HG03108 (cell line): ENCODE data around the gene ANGEL2.

Source experiments
- ATAC-seq: cut with Tn5 transposase; IDR thresholded peaks from one replicate; pipeline ENCODE4 v1.9.1; 2021; ENCODE audit warnings: moderate library complexity; ENCODE audit not compliant: unreplicated experiment

ANGEL2 gene

DNA sequence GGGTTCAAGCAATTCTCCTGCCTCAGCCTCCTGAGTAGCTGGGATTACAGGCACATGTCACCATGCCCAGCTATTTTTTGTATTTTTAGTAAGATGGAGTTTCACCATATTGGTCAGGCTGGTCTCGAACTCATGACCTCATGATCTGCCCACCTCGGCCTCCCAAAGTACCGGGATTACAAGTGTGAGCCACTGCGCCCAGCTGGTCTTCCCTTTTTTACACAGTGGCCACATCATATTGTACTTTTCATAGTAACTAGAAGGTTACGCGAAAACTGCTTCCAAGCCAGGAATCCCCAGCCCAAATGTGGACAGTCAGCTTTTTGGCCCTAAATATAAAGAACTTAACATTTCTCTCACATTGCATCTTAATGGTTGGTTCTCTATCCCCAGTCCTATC, 61.2 kb downstream of the ANGEL2 start:
- no peak for ATAC-seq

DNA sequence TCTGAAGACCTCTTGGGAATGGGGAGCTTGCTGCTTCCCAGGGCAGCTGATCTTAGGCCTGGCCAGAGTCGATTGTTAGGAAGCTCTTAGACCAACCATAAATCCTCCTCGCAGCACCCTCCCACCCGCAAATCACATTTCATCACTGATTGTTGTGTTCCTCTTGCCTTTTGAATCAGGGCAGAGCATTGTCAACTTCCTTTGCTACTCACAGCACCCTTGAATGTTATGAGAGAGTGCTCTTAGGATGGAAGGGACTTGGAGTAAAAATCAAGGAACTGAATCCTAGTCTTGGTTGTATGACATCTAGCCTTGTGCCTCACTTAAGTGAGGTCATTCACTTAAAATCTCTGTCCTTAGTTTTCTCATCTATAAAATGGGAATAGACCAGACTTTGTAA, 62.3 kb downstream of the ANGEL2 start:
- no peak for ATAC-seq

DNA sequence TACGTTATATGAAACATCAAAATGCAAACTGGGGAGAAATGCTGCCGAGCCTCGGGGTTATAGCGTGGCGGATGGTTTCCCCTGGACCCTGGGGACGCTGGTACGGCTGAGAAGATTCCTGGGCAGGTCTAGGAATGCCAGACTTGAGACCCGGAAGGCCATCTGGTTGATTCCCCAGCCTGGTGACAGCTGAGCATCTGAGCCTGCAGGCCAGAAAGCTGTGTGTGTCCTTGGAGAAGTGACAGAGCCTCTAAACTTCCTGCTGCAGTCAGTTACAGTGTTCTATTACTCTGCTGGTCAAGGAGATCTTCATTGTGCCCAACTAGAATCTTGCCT, 63.1 kb downstream of the ANGEL2 start:
- ATAC-seq: no peak

DNA sequence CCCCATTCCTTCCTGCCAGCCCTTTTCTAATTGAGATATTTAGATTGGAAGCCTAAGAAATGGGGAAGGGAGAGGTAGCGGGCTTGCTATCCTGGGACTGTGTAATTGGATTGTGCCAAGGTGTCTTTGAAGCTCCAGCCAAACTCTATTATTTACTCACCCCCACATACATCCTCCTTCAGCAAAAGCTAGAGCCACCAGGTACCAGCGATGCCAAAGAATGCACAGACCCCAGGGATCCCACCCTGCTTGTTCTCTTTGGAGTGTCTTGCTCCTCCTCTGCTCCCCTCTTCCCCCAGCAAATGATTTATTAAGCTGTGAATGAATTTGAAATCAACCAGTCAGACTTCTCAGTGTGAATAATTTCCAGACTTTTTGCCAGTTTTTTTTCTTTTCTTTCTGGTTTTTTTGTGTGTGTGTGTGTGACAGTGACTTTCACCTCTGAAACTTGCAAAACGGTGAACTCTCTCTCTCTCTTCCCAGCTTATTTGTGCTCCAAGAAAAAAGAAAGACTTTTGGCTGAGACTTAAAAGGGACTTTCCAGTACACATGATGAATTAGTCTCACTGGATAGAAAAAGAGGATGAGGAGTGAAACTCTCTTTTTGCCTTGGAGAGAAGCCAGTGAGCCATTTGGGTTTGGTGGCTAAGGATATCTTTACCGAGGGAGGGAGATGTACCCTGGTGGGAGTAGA, 63.6 kb downstream of the ANGEL2 start:
- ATAC-seq: no peak

DNA sequence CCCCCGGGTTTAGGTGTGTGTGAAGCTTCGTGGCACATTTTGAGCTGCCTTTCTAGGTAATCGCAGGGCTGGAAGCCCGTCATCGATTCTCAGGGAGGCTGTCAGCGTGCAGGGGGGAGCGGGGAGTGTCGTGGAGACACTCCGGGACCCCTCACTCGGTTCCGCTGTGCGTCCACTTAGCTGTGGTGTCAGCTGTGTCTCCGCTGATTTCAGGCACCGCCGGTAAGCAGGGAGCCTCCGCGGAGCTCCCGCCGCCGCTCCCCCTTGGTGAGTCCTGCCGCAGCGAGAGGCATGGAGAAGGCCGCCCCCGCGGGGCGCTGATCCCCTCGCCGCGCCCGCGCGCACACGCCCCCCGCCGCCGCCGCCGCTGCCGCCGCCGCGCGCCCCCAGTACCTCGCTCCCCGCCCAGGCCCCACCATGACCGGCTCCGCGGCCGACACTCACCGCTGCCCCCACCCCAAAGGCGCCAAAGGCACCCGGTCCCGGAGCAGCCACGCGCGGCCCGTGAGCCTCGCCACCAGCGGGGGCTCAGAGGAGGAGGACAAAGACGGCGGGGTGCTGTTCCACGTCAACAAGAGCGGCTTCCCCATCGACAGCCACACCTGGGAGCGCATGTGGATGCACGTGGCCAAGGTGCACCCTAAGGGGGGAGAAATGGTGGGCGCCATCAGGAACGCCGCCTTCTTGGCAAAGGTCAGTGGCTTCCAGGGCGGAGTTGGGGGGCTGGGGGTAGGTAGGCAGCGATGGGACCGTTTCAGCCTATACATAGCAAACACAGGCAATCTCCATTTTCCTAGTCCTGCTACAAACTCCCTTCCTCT, 64.3 kb downstream of the ANGEL2 start:
- no peak for ATAC-seq

DNA sequence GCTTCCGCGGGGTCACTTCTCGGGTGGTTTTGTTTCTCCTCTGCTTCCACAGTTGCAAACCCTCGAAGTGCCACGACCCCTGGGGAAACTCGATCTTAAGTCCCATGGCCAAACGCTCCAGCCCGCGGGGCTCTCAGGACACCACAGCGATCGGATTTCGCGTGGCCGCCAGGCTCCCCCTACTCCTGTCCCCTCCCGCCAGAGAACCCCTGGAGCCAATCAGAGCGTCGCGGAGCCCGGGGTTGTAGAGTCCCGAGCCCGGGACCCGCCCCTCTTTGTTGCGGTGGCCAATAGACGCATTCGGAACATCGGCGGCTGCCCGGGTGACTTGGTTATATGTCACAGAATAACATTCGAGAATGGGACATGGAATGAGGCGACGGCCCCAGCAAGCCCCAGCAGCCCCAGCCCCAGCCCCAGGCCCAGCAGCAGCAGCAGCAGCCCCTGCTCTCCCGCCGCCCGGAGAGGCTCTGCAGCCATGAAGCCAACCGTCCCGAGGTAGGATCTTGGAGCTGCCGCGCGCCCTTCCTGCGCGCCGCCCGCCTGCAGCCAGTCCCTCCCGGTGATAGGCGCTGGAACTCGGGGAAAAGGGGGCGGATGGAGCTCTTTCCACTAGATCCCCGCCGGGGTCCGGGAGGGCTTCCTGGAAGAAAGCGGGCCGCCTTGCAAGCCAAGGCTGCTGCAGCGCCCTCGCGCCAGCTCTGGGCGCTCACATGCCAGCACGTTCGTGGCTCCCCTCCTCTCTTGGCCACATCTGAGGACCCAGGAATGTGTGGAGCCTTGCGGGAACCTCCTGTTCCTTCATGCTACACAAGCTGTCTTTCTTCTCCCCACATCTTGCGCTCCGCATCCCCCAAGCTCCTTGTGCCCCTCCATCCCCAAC, 65.2 kb downstream of the ANGEL2 start, which contains the start of gene VASH2:
TSS of gene VASH2 (plus strand) at position 299 of the 883 bp plus-strand sequence. CDS start 1,002 bp downstream, outside the sequence.
- peak; percentile 94 for ATAC-seq

DNA sequence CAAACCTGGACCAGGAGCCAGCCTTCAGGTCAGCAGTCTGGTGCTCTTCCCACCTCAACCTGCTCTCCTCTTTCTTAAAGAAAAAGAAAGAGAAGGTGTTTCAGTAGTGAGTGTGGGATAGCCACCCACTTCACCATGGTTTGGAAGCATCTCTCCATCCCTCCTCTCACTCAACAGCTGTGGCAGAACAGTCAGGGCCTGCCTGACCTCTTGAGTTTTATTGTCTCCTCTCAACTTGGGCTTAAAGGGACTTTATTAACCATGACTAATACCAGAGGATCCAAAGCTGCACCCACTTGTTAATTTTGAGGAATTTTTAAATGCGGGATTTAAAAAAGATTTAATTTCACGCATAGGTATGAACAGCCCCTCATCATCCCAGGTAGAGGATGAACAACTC, 65.9 kb downstream of the ANGEL2 start:
- no peak for ATAC-seq

DNA sequence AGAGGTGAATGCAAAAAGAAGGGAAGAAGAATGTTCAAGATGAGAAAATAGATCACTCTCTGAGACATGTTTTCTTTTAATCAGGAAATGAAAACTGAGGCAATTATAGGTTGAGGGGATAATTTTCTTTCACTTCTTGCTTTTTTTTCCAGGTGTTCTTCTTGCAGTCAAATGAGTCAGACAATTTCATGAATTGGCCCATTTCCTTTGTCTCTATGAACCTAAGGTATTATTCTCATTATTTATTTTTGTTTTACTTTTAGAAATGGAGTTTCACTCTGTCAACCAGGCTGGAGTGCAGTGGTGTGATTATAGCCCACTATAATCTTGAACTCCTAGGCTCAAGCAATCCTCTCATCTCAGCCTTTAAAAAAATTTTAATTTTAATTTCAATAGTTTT, 68.8 kb downstream of the ANGEL2 start:
- no peak for ATAC-seq

GRCh38 chr1:212945463-212946160, 70.1 kb downstream of the ANGEL2 start:
- no peak for ATAC-seq

- ATAC-seq: no peak
These were observed 70.6 kb downstream of the ANGEL2 start for GRCh38 chr1:212945056-212945455.

- ATAC-seq: no peak
These were observed 71.3 kb downstream of the ANGEL2 start for GRCh38 chr1:212944229-212944901.

- ATAC-seq: no peak
These were observed 72.3 kb downstream of the ANGEL2 start for GRCh38 chr1:212943393-212943710.

DNA sequence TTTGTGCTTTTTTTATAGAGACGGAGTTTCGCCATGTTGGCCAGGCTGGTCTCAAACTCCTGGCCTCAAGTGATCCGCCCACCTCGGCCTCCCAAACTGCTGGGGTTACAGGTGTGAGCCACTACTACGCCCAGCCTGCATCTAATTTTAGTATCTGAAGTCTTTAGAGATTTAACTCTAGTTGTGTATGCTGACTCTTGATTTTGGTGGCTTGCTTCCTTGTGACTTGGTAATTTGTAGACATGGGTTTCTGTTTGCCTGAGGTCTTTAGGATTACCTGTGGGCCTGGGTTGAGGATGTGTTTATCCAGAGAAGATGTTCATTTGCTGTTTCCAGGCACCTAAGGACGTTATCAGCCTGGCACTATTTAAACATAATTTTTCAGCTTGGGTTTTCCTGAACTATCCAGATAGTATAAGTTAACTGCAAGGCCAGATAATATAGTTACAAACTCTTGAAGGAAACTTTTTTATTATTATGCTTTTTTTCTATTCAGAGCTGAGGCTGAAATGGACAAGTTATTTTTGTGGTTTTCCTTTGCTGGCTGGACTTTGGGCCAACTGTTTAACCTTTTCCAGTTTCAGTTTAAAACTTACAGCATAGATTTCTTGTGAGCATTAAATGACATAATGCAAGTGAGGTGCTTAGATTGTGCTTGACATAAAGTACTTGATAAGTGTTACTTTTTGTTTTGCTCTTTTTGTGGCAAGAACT, 72.8 kb downstream of the ANGEL2 start:
- ATAC-seq: no peak
